ENCODE results near the gene SLC26A1. TPM values are rescaled to one million over a fixed set of nuclear protein-coding genes. Genes with fewer than 3 reads are reported as not detected.

SLC26A1 gene
- total RNA-seq, 4 donors from 2014 or later, result not detected

DNA sequence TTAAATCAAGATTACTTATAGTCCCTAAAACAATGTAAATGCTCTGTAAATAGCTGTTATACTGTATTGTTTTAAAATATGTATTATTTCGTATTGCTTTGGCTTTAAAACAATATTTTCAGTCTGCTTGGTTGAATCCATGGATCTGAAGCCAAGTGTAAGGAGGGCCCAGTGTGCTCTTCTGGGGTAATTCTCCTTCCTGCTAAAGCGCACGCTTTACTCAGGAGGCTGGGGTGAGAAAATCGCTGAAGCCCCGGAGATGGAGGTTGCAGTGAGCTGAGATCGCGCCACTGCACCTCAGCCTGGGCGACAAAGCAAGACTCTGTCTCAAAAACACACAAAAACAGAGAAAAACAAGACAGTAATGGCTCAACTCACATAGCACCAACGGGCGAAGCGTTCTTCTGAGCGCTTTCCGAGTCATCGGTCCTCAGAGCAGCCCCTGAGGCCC is 6.8 kb downstream of the SLC26A1 start:
- Histone ChIP-seq H3K27ac (peak overlapping the region in 3 of 4 donors; percentile 64 to 82 (median 77)), H3K9me3 (no peaks in the 10 kb centered on the region), H3K27me3 (no peaks in the 10 kb centered on the region), H3K4me3 (peak overlapping the region; percentile 56 to 94), H3K36me3 (peaks cover 0 to 26% of the 10 kb centered on the region in 2 donors), H3K4me1 (peaks cover 0 to 37% (median 24%) of the 10 kb centered on the region in 3 donors)
- peak; percentile 18 for ATAC-seq
- 3 to 6% methylated on average over 8 of the region's 14 CpGs for WGBS, 2 donors (ENCODE audit: low coverage in 1 of 2)
- TF ChIP-seq POLR2A (IDR thresholded peaks at IDR 0.05) (no peak), POLR2AphosphoS5 (IDR thresholded peaks at IDR 0.05) (no peak), EP300 (IDR thresholded peaks at IDR 0.05) (no peak)
- TF ChIP-seq, protein P1, sequence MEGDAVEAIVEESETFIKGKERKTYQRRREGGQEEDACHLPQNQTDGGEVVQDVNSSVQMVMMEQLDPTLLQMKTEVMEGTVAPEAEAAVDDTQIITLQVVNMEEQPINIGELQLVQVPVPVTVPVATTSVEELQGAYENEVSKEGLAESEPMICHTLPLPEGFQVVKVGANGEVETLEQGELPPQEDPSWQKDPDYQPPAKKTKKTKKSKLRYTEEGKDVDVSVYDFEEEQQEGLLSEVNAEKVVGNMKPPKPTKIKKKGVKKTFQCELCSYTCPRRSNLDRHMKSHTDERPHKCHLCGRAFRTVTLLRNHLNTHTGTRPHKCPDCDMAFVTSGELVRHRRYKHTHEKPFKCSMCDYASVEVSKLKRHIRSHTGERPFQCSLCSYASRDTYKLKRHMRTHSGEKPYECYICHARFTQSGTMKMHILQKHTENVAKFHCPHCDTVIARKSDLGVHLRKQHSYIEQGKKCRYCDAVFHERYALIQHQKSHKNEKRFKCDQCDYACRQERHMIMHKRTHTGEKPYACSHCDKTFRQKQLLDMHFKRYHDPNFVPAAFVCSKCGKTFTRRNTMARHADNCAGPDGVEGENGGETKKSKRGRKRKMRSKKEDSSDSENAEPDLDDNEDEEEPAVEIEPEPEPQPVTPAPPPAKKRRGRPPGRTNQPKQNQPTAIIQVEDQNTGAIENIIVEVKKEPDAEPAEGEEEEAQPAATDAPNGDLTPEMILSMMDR (IDR thresholded peaks at IDR 0.05), result no peak

DNA sequence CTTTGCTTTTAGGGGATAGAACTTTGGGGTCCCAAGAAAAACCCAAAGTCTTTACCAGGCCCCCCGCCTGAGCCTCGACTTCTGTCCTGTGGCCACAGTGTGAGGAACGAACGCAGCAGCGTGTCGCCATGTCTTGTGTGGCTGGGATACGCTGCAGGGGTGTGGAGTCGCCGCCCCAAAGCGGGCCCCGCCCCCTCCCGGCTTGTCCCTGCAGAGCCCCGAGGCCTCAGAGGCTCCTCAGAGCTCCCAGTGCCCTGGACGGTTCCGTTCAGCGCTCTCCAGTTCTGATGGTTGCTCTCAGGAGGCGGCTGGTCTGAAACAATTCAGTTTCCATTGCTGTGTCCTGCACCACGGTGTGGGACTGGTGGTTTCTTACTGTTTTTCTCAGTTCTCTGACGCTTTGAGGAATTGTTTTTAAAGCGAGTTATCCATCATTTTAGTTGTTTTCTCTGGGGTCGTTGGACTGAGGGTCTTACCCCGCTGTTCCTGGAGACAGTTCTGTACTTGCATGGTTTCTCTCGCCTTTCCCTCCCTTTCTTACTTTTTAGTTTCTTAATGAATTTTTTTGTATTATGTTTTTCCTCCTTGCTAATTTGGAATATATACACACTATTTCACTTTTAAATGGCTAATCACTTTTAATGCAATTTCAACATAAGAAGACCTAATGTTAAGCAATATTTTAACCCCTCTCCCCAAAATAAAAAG is 7.9 kb downstream of the SLC26A1 start:
- no peaks in the 10 kb centered on the region for H3K27me3 ChIP-seq
- no peak overlapping the region for H3K27ac ChIP-seq
- H3K36me3 ChIP-seq, result peaks cover 0 to 15% of the 10 kb centered on the region in 2 donors
- ATAC-seq, result no peak
- H3K4me1 ChIP-seq, result peaks cover 0 to 37% (median 24%) of the 10 kb centered on the region in 3 donors
- H3K4me3 ChIP-seq, result peak overlapping the region in 1 of 2 donors; percentile 18
- no peak for TF ChIP-seq EP300 (IDR thresholded peaks at IDR 0.05)
- no peak for TF ChIP-seq POLR2A (IDR thresholded peaks at IDR 0.05)
- TF ChIP-seq POLR2AphosphoS5 (IDR thresholded peaks at IDR 0.05), result no peak
- TF ChIP-seq, protein P1 (IDR thresholded peaks at IDR 0.05), result no peak
- WGBS, 2 donors (ENCODE audit: low coverage in 1 of 2), result 83 to 86% methylated on average over 4 to 7 of the region's 23 CpGs
- H3K9me3 ChIP-seq, result no peaks in the 10 kb centered on the region

DNA sequence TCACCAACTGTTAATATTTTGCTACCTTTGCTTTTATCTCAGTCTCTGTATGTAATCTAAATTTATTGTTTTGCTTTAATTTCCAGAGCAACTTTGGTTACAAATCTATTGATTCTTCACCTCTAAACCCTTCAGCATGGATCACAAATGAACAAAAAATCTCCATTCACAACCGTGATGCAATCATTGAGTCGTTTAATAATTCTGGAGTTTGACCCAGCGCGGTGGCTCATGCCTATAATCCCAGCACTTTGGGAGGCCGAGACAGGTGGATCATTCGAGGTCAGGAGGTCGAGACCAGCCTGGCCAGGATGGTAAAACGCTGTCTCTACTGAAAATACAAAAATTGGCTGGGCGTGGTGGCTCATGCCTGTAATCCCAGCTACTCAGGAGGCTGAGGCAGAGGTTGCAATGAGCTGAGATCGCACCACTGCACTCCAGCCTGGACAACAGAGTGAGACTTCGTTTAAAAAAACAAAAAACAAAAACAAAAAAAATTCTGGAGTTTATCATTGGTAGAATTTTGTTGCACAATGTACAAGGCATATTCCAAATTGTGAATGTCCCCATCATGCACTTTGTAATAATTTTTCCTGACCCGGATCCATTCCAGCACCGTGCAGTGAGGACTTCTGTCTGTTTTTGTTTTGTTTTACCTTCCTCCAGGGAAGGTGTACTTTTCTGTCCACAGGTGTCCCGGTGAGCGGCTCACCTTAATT is 8.7 kb downstream of the SLC26A1 start:
- 79 to 94% methylated on average over 8 to 12 of the region's 15 CpGs for WGBS, 2 donors (ENCODE audit: low coverage in 1 of 2)
- no peaks in the 10 kb centered on the region for H3K27me3 ChIP-seq
- ATAC-seq, result no peak
- H3K4me1 ChIP-seq, result peaks cover 0 to 37% (median 24%) of the 10 kb centered on the region in 3 donors
- H3K9me3 ChIP-seq, result no peaks in the 10 kb centered on the region
- H3K4me3 ChIP-seq, result peak overlapping the region in 1 of 2 donors; percentile 18
- peaks cover 0 to 7% of the 10 kb centered on the region in 2 donors for H3K36me3 ChIP-seq
- TF ChIP-seq, protein P1 (IDR thresholded peaks at IDR 0.05), result no peak
- TF ChIP-seq EP300 (IDR thresholded peaks at IDR 0.05) (no peak), POLR2AphosphoS5 (IDR thresholded peaks at IDR 0.05) (no peak), POLR2A (IDR thresholded peaks at IDR 0.05) (no peak)
- no peak overlapping the region for H3K27ac ChIP-seq

DNA sequence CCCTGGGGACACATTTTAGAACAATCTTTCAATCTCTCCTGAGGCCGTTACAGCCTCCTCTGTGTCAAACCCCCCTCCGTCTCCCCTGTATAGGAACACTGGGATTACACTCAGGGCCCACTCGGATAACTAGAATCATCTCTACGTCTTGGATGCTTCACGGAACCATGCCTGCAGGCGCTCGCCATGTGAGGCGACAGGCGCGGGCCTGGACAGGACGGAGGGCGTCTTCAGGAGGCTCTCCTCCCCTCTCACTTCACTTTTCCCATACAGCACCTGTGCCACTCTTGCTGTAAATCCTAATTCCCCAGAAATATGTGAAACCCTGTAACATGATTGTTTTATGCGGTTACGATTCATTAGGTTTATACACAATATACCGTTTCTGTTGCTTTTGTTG is 10.4 kb downstream of the SLC26A1 start:
- peaks cover 0 to 29% (median 21%) of the 10 kb centered on the region in 3 donors for H3K4me1 ChIP-seq
- no peaks in the 10 kb centered on the region for H3K36me3 ChIP-seq
- H3K9me3 ChIP-seq, result no peaks in the 10 kb centered on the region
- WGBS, 2 donors (ENCODE audit: low coverage in 1 of 2), result 87 to 95% methylated on average over 9 to 10 of the region's 15 CpGs
- TF ChIP-seq, protein P1 (IDR thresholded peaks at IDR 0.05), result no peak
- TF ChIP-seq EP300 (IDR thresholded peaks at IDR 0.05), result no peak
- TF ChIP-seq POLR2AphosphoS5 (IDR thresholded peaks at IDR 0.05), result no peak
- TF ChIP-seq POLR2A (IDR thresholded peaks at IDR 0.05), result no peak
- H3K4me3 ChIP-seq, result no peak overlapping the region
- no peak for ATAC-seq
- H3K27ac ChIP-seq, result no peak overlapping the region
- H3K27me3 ChIP-seq, result no peaks in the 10 kb centered on the region

All from gastroesophageal sphincter (tissue), 4 donors.